ENCODE measurements around the gene CDO1.
"Not testable (repeated sequence)": the region's sequence is repeated elsewhere in the genome, so short reads cannot be mapped to it uniquely, and the experiment has no call there.

CDO1 gene

DNA sequence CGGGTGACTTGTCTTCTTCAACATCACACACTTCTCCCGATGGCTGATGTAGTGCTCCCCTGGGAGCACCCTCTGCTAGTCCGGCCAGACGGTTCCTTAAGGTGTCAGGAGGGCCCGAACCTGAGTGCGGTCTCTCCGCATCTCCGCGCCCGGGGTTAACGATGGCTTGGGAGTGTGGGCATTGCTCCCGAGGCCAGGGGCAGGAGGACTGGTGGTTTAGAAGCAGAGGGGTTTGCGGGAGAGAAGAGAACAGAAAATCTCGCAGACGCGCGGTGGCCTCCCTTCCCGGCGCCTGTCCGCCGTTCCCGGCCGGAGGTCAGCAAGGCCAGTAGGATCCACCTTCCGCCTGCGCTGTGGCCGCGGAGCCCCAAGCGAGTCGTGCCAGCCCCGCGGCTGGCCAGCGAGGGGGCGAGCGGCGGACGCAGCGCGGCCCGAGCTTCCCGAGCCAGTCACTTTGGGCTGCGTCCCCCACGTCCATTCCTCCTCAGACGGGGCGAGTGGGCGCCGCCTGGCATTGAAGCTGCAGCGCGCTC lies 700 bp downstream of the CDO1 start:
- TF ChIP-seq CTCF (IDR thresholded peaks at IDR 0.05; ENCODE audit: borderline replicate concordance, insufficient read depth, low read depth, low read length) = no peak
- H3K4me3 ChIP-seq (ENCODE audit: low read depth, low read length) = no peak overlapping the region

DNA sequence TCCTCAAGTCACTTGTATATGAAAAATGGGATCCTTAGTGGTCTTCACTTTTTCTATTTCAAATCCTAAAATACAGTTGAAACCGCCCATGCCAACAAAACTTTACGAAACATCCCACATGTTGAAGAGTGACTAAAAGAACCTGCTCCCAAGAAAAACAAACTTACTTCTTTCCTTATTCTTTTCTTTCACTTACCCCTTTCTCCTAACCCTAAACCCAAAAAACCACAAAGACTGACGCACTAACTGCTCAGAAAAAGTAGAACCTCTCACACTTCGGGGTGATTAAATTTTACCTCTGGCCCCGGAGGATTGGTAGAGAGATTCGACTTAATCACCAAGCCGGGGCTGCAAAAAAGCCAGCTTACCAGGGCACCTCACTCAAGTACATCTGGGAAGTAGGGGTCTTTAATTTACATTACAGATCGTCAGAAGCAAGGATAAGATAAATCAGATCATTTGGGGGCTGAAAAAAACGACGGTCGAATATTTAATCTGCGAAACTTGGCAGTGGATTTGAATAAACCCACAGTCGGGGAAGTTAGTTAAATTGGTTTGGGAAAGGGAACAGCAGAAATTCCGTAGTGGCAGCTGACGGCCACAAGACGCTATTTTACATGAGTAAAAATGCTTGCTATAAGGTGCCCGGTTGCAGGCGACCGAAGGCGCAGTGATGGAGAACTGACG lies 1.3 kb downstream of the CDO1 start:
- no peak overlapping the region for H3K4me3 ChIP-seq (ENCODE audit: low read depth, low read length)
- TF ChIP-seq CTCF (IDR thresholded peaks at IDR 0.05; ENCODE audit: borderline replicate concordance, insufficient read depth, low read depth, low read length) = no peak

DNA sequence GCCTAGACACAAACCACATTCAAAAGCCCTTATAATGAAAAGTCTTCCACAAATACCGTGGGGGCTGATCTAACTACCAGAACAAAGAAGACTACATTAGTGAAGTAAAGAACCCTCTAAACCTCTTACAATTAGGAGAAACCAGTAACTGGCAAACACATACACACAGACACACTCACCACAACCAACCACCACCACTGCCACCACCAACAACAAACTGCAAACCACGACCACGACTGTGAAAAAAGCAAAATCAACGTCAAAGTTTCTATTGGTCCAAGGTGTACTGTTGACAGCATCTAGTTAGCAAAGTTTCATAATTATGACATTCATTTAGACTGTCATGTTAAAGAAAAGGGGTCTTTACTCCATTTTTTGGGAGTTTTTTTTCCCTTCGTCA lies 2.7 kb downstream of the CDO1 start:
- H3K4me3 ChIP-seq (ENCODE audit: low read depth, low read length) = no peak overlapping the region
- TF ChIP-seq CTCF (IDR thresholded peaks at IDR 0.05; ENCODE audit: borderline replicate concordance, insufficient read depth, low read depth, low read length) = no peak

GRCh38 chr5:115812372-115812771 lies 4.1 kb downstream of the CDO1 start:
- TF ChIP-seq CTCF (IDR thresholded peaks at IDR 0.05; ENCODE audit: borderline replicate concordance, insufficient read depth, low read depth, low read length) = no peak
- no peak overlapping the region for H3K4me3 ChIP-seq (ENCODE audit: low read depth, low read length)

DNA sequence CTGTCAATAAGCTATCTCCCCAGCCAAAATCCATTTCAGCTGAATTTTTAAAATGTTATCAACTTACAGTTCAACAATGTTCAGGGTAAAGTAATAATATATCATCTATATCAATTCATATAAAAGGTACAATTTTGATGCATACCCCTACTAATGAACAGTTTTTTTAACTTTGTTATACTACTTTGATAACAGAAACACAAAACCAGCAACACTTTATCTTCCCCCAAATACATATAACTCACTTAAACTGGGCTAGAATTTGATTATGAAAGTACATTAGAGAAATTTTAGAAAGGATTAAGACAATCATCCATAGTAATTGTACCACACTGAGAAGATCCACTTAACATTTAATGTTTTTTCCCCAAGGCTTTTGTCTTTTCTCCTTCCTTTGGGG lies 5.1 kb downstream of the CDO1 start:
- no peak for TF ChIP-seq CTCF (IDR thresholded peaks at IDR 0.05; ENCODE audit: borderline replicate concordance, insufficient read depth, low read depth, low read length)
- H3K4me3 ChIP-seq (ENCODE audit: low read depth, low read length) = no peak overlapping the region

DNA sequence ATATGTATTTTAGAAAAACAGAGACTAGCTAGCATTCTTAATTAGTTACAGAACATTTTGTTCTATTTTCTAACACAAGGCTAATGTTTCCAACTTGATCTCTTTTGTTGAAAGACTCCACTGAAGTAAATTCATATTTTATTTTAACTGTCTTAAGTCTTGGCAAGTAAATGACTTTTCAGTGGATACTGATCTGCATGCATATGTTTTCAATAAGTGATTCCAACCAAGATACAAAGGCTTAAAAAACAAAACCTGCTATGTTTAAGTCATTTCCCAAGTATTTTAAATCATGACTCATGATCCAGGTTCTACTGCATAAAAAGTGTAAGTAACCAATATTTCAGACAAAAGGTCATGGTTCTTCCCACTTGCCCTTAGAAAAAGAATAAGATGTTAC lies 5.7 kb downstream of the CDO1 start:
- no peak for TF ChIP-seq CTCF (IDR thresholded peaks at IDR 0.05; ENCODE audit: borderline replicate concordance, insufficient read depth, low read depth, low read length)
- H3K4me3 ChIP-seq (ENCODE audit: low read depth, low read length) = no peak overlapping the region

- no peak for TF ChIP-seq CTCF (IDR thresholded peaks at IDR 0.05; ENCODE audit: borderline replicate concordance, insufficient read depth, low read depth, low read length)
- no peak overlapping the region for H3K4me3 ChIP-seq (ENCODE audit: low read depth, low read length)
Measured at GRCh38 chr5:115809946-115810345, 6.5 kb downstream of the CDO1 start.

DNA sequence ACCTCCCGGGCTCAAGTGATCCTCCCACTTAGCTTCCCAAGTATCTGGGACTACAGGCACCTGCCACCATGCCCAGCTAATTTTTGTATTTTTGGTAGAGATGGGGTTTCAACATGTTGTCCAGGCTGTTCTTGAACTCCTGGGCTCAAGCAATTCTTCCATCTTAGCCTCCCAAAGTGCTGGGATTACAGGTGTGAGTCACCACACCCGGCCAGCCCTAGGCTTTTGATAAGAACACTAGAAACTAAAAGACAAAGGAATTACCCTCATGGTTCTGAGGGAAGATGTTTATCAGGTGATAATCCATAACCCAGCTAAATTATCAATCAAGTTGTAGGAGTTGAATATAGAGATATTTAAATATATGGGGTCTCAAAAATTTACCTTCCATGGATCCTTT lies 8.4 kb downstream of the CDO1 start:
- not testable (repeated sequence) for H3K4me3 ChIP-seq (ENCODE audit: low read depth, low read length)
